Hippocampal formation (tissue), 2 donors: ENCODE data around the gene EPHX1.
A peak's percentile ranks its signal among the peaks of the same experiment; 100 is the strongest.
"Not testable (repeated sequence)": the region's sequence is repeated elsewhere in the genome, so short reads cannot be mapped to it uniquely, and the experiment has no call there.

Experiments
- DNase-seq, 2 donors: peaks; one replicate each; lab custom pipeline; 2025; lab: John Stamatoyannopoulos, UW

The EPHX1 gene

DNA sequence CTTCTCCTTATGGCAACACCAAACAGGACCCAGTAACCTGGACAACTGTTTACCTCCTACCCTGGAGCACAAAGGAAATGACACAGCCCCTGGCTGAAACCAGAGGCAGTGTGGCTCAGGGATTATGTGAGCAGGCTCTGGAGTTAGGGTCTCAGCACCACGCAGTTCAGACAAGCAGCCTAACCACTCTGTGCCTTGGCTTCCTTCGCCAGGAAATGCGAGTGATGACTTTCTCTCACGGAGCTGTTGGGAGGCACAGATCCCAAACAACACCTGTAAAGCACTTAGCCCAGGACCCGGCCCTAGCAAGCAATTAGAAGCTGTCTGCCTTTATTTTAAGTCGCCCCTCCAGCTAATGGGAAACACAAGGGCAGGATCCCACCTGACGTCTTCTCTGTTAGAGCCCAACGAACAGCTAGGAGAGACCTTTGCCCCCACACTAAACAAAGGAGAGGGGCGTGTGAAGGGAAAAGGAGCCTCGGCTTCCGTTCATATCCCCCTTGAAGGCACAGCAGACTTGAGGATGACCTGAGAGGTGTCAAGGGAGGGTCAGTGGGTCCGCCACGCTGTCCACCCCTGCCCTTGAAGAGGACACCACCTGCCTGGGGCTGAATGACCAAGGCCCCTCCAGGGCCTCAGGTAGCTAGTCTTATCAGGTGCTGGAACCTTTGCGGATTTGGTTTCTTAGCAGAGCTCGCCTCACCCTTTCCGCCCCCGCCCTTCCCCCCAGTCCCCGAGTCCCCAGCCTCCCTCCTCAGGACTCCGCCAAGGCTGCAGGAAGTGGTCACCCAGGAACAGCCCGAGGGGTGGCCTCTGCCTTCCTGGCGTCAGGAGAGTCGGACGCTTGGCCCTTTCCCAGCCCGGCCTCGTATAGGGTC, 71.4 kb downstream of the EPHX1 start:
- no peak for DNase-seq

DNA sequence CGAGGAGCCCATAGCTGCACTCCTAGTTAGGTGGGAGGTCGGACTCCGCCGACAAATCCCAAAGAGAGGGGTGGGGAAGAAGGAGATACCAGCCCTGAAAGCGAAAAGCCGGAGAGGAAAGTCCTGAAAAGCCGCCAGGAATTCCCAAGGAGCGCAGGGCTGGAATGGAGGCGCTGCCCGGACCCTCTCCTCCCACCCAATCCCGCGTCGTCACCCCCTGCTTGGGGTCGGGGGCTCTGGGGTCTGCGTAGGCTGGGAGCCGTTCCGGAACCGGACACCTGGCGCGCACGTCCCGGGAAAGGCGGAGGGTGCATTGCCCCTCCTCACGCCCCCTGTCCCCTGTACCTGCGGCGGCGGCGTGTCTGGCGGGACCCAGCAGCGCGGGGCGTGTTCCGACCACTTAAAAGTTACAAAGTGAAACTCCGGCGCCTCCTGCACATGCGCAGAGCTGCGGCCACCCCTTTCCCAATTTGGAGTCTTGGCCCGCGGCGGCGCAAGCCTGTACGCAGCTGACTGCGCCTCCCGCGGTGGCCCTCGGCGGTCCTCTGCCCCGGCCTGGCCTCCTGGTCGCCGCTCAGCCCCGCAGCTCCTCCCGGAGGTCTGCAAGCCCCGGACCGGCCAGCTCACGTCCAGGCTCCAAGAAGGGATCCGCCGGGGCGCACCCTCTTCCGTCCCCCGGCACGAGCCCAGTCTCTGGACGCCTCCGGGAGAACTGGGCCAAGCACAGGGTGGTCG, 72.2 kb downstream of the EPHX1 start, which contains the start of gene TMEM63A:
Gene TMEM63A, minus strand, starts transcription at position 422 of the 735 bp plus-strand sequence. CDS start 4,800 bp downstream, outside the sequence.
- DNase-seq = peak; percentile 66 to 84

DNA sequence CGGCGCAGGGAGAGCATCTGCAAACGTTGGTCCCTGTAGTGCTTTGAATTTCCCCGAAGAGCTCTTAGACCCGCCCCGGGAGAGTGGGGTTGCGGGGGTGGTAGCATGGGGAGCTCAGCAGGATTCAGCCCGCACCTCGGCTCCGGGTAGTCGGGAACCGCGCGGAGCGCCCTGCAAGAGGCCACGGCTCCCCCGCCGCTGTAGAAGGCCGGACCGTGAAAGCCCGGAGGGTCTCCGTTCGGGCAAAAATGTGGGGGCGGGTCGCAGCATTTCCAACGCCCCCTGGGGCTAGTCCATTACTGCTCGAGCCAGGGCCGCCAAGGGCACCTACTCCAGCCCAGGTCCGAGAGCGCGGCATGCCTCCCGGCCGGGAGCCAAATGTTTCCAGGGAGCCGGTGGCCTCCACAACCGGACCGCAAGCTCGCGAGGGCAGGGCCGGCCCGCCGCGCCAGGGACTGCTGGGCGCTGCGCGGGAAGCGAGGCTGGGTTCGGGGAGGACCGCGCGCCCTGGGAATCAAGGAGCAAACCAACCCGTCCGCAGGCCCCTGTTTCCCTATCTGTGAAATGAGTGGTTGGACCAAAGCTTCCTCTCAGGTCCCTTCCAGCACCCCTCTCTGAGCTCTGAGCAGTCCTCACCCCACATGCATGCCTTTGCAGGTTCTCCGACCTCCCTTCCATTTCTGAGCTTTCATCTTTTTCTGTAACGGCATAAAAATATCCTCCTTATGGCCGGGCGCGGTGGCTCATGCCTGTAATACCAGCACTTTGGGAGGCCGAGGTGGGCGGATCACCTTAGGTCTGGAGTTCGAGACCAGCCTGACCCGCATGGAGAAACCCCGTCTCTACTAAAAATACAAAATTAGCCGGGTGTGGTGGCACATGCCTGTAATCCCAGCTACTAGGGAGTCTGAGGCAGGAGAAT, 73.0 kb downstream of the EPHX1 start:
- peak; percentile 28 to 60 for DNase-seq

DNA sequence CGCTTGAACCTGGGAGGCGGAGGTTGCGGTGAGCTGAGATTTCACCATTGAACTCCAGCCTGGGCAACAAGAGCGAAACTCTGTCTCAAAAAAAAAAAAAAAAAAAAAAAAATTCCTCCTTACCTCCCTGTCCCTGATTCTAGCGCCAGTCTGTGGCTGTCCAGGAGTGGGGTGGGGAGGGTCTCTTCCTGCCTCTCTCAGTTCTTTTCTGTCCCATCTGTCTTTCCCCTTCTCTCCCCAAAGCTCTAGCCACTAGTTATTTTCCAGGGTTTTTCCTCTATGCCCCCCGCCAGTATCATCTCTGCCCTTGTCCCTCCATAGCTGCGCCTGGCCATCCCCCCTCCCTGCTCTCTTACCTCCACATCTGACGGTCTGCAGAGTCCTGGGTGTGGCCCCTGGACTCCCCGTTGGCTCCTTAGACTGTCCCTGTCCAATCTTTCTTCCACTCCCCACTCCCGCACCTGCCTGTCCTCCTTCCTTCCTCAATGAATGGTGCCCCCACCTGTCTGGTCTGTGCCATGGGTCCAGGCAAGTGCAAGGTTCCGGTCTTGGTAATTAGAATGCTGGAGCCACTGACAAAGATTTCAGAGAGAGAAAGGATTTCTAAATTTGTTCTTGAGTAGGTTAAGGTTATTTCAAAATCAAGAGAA, 73.8 kb downstream of the EPHX1 start:
- no peak for DNase-seq

DNA sequence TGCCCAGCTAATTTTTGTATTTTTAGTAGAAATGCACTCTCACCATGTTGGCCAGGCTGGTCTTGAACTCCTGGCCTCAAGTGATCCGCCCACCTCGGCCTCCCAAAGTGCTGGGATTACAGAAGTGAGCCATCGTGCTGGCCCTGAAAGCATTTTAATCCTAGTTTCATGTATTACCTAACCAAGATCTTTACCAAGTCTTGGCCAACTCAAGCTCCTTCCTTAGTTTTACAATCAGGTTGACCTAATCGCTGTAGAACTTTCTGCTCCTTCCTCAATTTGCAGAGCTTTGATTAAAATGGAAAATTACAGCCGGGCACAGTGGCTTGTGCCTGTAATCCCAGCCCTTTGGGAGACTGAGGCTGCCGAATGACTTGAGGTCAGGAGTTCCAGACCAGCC, 75.4 kb downstream of the EPHX1 start:
- no peak for DNase-seq

DNA sequence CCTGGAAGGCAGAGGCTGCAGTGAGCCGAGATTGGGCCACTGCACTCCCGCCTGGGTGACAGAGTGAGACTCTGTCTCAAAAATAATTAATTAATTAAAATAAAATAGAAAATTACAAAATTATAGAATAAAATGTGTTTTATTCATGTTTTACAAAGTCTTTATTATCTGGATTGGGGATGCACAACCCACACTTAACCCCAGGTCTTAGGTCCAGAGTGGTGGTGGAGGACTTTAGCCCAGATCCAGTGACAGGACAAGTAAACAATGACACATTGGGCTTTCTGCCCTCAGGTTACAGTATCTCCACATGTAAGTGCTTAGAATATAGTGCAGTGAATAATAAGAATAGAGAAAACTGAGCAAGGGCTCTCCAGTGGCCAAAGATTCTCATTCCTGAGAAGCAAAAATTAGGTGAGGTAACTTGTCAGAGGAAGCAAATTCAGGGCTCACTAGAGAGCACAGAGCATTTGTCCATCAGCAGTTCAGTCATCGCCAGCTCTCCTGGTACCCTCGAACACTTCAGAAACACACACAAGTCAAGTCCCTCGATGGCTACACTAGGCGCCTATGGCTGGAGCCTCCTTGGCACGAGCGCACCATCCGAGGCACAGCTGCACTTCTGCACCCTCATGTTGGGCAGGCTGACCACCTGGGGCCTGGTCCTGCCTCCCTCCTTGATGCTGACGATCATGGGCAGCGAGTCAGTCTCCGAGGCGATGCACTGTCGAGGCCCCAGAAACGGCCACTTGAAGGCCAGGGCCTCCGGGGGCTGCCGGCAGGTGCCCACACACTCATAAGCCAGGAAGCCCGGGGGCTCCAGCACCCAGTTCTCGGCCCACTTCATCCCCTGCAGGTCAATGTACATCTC, 76.5 kb downstream of the EPHX1 start:
- DNase-seq = no peak

DNA sequence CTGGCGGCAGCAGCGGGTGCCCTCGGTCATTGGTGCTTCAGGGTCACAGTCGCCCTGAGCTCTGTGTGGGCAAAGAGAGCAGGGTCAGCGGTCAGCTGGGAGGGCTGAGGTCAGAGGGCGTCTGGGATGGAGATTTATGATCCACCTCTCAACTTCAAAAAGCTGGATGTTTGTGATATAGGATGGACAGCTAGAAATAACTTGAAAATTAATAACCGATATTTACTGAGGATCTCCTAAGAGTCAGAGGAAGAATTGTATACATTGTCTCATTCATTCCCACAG, 77.0 kb downstream of the EPHX1 start:
- DNase-seq = no peak

DNA sequence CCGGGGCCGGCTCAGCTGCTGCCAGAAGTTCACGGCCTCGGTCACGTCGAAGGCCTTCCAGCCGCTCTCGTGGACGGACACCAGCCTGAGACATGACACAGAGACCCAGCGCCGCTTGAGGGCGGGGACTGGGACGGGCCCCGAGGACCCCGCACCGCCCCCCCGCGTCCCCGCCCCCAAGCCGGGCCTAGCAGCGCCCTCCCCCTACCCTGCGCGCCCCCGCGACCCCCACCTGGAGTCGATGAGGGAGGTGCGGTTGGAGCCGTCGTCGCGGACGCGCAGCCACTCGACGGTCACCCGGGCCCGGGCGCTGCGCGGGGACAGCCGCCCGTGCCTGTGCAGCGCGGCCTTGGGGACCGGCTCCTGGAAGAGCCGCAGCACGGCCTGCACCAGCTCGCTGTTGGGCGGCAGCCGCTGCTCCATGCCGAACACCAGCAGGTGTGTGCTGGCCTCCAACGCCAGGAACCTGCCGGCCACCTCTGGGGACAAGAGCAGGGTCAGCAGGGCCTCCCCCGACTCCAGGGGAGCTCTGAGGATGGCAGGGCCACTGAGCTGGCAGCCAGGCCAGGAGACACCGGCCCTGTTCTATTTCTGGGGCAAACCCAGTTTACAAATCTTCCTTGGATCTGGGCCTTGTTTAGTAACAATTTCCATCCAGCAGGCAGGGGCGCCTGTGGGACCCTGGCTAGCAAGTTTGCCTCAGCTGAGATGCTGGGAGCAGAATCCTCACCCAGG, 77.8 kb downstream of the EPHX1 start:
- not testable (repeated sequence) for DNase-seq

DNA sequence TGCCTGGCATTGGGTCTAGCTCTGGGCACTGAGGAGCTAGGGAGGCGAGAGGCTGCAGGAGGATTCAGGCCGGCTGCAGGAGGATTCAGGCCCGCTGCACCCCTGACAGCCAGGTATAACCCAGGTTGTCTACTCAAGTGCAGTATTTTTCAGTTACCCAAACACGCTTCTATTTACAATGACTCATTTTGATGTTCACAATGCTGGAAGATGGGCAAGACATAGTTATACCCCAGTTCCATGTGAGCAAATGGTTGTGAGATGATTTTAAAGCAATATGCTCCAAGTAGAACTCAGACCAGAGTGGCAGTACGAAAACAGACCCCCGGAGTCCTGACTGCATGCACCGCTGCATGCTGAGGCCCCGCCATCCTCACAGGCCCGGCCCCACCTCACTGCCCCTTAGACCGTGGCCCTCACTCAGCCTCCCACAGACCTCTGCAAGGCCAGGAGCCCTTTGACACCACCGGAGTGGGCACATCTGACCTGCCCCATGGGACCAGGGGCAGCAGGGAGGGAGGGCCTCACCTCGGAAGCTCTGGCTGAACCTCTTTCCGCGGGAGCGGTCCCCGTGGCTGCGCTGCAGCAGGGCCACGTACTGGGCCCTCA, 78.5 kb downstream of the EPHX1 start:
- no peak for DNase-seq

DNA sequence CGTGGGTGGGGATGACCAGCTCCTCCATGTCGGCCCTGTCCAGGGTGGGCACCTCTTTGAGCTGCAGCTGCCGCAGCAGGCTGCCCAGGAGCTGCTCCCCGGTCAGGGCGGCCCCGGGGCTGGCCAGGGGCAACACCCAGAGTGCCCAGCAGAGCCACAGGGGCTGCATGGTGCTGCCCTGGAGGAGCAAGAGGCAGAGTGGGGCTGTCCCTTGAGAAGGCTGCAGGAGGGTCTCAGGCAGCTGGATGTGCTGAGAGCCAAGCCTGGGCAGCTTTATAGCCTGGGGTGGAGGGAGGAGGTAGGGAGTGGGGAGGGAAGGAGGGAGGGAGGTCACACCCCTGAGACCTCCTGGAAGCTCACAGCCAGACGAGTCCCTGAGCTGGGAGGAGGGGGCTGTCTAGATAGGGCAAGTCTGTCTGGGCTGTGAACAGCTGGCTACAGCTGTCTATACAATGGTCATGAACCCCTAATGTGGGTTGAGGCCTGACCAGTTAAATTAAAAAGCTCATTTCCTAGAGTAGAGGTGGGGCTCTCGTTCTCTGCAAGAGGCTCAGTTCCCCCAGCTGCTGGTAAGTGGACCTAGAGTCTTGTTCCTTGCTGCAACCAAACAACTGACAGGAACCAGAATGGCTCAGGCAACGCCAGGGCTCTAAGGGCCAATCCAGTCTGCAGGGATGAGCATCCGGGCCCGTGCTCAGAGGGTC, 79.1 kb downstream of the EPHX1 start, which contains the start of gene LEFTY1:
Gene LEFTY1, minus strand, starts transcription at position 249 of the 704 bp plus-strand sequence. Its CDS starts 80 bp downstream, at position 169.
- DNase-seq = no peak

DNA sequence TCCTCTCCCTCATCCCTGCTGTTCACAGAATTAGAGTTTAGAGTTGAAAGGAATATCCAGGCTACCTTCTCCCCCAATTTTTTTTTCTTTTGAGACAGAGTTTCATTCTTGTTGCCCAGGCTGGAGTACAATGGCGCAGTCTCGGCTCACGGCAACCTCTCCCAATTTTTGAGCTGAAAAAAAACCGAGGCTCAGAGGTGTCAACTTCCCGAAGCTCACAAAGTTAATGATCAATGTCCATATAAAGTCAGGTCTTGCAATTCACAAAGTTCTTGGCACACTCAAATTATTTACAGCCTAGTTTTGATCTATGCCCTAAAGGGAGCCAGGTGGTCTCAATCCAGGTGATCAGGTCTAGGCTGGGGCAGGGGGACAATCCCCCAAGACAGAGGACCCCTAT, 79.8 kb downstream of the EPHX1 start:
- DNase-seq = no peak

DNA sequence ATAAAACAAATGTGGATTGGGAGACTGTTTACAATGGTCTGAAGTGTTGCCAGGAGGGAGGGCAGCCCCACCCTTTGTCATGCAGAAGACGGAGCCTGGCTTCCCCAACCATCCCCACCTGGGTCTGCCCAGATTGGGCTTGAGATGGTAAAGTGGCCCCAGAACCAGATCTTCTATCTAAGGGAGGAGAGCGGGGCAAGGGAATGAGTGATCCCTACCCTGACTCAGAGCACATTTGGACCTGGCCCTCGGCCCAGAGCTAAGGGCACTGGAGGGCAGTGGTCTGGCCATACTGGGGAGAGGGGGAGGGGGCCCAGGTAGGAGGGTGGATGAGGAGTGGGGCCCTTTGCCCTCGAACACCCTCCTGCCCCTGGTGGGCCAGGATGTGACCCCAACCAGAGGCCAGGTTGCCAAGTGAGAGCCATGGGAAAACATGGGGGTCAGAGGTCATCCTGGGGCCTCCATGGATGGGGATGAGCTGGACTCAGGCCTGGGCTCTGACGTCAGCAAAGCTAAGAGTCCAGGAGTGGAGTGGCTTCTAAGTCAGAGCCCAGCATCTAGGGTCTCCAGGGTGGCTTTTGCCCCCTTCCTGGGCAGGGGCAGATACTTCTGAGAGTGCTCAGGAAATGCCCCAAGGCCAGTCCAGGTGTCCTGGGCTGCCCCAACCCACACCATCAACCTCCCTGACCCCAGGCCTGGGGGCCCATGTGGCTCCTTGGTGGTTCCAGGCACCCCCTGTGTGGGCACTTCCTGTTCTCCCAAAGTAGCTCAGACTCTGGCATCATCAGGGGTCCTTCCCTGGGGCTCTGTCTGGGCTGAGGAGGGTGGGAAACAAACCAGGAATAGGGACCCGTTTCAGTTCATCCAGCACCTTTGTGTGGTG, 80.7 kb downstream of the EPHX1 start:
- DNase-seq = no peak

DNA sequence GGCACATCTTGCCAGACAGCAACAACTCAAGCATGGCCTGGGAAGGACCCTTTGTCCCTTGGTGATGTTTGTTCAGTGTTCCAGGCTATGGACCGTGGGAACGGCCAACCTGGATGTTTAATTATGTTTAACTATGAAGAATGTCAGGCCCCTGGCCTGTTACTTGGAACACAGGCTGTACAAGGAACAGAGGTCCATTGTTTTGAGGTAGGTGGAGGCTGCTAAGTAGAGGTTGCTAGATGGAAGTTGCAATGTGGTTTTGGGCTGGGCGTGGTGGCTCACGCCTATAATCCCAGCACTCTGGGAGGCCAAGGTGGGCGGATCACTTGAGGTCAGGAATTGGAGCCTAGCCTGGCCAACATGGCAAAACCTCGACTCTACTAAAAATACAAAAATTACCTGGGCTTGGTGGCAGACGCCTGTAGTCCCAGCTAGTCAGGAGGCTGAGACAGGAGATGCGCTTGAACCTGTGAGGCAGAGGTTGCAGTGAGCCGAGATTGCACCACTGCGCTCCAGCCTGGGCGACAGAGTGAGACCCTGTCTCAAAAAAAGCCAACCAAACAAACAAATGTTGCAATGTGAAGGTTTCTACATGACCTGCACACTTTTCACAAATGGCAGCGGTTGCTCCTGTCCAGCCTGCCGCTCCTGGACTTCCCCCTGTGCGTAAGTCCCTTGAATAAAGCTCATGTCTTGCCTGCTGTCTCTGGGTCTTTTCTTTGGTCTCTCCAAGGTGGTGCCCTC, 81.5 kb downstream of the EPHX1 start:
- no peak for DNase-seq

DNA sequence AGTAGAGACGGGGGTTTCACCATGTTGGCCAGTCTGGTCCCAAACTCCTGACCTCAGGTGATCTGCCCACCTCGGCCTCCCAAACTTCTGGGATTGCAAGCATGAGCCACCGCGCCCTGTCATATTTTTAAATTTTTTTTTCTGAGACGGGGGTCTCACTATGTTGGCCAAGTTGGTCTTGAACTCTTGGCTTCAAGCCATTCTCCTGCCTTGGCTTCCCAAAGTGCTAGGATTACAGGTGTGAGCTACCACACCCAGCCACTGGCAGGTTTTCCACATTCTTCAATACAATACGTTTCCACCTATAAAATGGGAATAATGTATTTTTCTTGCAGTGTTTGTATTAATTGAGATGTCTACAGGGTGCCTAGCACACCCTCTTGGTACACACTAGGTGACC, 82.4 kb downstream of the EPHX1 start:
- no peak for DNase-seq
